Heart left ventricle (tissue), 13 donors: Measurements from ENCODE around the gene TBCB.

Experiments used
- POLR2A ChIP-seq, 2 donors: fragments of 450-650 bp; IDR thresholded peaks; one replicate each; pipeline ENCODE4 v1.6.1; 2017; ENCODE audit warnings: antibody characterized with exemption in 2 of 2, mild to moderate bottlenecking in 2 of 2, moderate library complexity in 2 of 2
- TF ChIP-seq, protein P1 (sequence below), 12 donors: fragments of 200-600 bp; sonication (generic) in 4 of 12; IDR thresholded peaks; one replicate each; pipeline versions ENCODE4 v1.5.0 to v1.8.0; 2018 to 2022; ENCODE audit warnings: antibody characterized with exemption in 12 of 12, mild to moderate bottlenecking in 5 of 12
- donor health status: ischemic (EF 13 %, LVEDD 7.1; RV severe dilation, severe dysfunction).
- donor health status: DM: no; HTN: yes; CAD: no.
- donor health status: DM: no; HTN: no; CAD: no.
- donor health status: ischemic (EF 25% LVEDD 6.9; RV normal size, moderate dysfunction).
- donor health status: ischemic (EF 25% LVEDD 5.7; RV mildly dilated, moderate dysfunction).
- donor health status: ischemic (EF 35%, LVEDD 5.7; RV mildly dilated, moderate dysfunction).
- donor health status: nonischemic (EF 11% LVEDD 7.7; RV severe dilation, severe dysfunction).
- donor health status: DM: yes; HTN: yes; CAD: no.
- donor health status: PGD.
- donor health status: ischemic (EF 29% LVEDD 5.4; RV normal size, mild dysfunction).
- donor health status: nonischemic (EF 23%, LVEDD 6.1; RV moderate dilation, normal function).

DNA sequence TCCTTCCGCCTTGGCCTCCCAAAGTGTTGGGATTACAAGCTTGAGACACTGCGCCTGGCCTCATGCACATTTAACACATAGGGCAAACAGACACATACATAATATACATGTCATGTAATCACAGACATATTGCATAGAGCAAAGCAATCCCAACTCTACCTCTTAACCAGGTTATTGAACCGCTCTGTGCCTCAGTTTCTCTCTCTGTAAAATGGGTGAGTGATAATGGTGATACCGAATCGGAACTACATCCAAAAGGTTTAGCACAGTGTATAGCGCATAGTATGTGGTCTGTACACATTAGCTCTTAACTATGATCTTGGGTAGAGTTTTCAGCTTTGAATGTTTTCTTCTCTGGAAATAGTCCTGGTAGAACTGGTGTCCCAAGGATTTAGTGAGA, 29.4 kb downstream of the TBCB start:
- TF ChIP-seq, protein P1, sequence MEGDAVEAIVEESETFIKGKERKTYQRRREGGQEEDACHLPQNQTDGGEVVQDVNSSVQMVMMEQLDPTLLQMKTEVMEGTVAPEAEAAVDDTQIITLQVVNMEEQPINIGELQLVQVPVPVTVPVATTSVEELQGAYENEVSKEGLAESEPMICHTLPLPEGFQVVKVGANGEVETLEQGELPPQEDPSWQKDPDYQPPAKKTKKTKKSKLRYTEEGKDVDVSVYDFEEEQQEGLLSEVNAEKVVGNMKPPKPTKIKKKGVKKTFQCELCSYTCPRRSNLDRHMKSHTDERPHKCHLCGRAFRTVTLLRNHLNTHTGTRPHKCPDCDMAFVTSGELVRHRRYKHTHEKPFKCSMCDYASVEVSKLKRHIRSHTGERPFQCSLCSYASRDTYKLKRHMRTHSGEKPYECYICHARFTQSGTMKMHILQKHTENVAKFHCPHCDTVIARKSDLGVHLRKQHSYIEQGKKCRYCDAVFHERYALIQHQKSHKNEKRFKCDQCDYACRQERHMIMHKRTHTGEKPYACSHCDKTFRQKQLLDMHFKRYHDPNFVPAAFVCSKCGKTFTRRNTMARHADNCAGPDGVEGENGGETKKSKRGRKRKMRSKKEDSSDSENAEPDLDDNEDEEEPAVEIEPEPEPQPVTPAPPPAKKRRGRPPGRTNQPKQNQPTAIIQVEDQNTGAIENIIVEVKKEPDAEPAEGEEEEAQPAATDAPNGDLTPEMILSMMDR (IDR thresholded peaks at IDR 0.05): no peak
- no peak for TF ChIP-seq POLR2A (IDR thresholded peaks at IDR 0.05)
